IMR-90 (cell line): ENCODE results near the gene CAVIN2.

Experiments used
- BHLHE40 ChIP-seq: fragments of 150-350 bp; IDR thresholded peaks from 2 replicates; pipeline ENCODE4 v1.6.1; 2016; ENCODE audit warnings: mild to moderate bottlenecking, low read depth, low read length
- CEBPB ChIP-seq: IDR thresholded peaks from 2 replicates; pipeline ENCODE4 v1.6.1; 2012; ENCODE audit warnings: low read depth, low read length, improper control_type of control experiment
- ELK1 ChIP-seq: fragments of 150-350 bp; IDR thresholded peaks from 2 replicates; pipeline ENCODE4 v1.6.1; 2016; ENCODE audit warnings: low read depth, mild to moderate bottlenecking, low read length, moderate library complexity, borderline replicate concordance
- FOS ChIP-seq: fragments of 150-350 bp; IDR thresholded peaks from 2 replicates; pipeline ENCODE4 v1.6.1; 2016; ENCODE audit warnings: low read depth, low read length
- MAFK ChIP-seq: IDR thresholded peaks from 2 replicates; pipeline ENCODE4 v1.6.1; 2012; ENCODE audit warnings: low read depth, low read length, improper control_type of control experiment
- MAZ ChIP-seq: IDR thresholded peaks from 2 replicates; pipeline ENCODE4 v1.6.1; 2012; ENCODE audit warnings: low read depth, mild to moderate bottlenecking, low read length, improper control_type of control experiment, moderate library complexity, borderline replicate concordance
- MXI1 ChIP-seq: IDR thresholded peaks from 2 replicates; pipeline ENCODE4 v1.6.1; 2012; ENCODE audit warnings: low read depth, mild to moderate bottlenecking, low read length, moderate library complexity, borderline replicate concordance
- POLR2A ChIP-seq: IDR thresholded peaks from 2 replicates; pipeline ENCODE4 v1.6.1; 2012; ENCODE audit warnings: mild to moderate bottlenecking, low read depth, low read length
- RAD21 ChIP-seq: IDR thresholded peaks from 2 replicates; pipeline ENCODE4 v1.6.1; 2012; ENCODE audit warnings: low read length, improper control_type of control experiment
- RCOR1 ChIP-seq: IDR thresholded peaks from 2 replicates; pipeline ENCODE4 v1.6.1; 2012; ENCODE audit warnings: mild to moderate bottlenecking, low read length, improper control_type of control experiment; ENCODE audit not compliant: insufficient replicate concordance
- SMC3 ChIP-seq: fragments of 150-350 bp; IDR thresholded peaks from 2 replicates; pipeline ENCODE4 v1.6.1; 2016; ENCODE audit warnings: low read depth, mild to moderate bottlenecking, antibody characterized with exemption, low read length, moderate library complexity
- TF ChIP-seq, protein P1 (sequence below): conservative IDR thresholded peaks from 2 replicates; pipeline ENCODE4 v1.5.1; 2012; ENCODE audit warnings: mild to moderate bottlenecking, low read depth, low read length, improper control_type of control experiment

DNA sequence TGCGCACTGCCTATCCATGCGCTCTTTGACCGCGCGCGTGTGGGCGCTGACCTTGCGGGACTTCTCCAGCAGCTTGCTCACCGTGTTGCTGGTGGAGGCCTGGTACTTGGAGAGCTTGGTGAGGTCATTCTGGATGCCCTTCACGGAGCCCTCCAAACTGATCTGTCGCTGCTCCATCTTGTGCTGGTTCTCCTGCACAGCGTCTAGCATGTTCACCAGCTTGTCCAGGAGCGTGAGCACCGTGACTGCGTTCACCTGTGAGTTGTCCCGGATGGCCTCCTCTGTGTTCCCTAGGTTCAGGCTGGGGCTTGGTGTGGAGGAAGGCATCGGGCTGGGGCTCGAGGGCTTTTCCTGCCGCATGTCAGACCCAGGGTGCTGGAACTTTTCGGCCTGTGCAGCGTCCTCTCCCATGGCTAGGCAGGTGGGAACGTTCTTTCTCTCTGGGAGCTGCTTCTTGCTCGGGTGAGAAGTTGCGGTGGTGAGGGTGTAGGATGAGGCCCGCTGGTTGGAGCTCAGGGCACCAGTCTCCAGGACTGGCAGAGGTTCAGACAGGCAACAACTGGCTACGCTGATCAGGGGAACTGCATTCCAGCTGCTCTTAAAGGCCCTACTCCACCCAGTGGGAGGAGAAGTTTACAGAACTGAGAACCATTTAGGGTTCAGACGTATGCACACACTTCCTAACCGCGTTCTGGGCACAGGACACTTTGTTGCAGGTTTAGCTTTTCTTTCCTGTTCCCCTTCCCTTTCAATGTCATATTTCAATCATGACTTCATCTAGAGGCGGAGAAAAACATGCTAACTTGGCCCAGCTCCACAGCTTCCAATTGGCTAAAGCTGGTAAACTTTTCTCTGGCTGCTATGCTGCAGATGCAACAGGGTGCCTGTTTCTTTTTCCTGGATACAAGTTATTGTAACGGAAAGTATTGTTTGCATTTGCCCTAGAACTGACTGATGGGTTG lies at the start of gene CAVIN2:
- no peak for TF ChIP-seq POLR2A
- TF ChIP-seq, protein P1, sequence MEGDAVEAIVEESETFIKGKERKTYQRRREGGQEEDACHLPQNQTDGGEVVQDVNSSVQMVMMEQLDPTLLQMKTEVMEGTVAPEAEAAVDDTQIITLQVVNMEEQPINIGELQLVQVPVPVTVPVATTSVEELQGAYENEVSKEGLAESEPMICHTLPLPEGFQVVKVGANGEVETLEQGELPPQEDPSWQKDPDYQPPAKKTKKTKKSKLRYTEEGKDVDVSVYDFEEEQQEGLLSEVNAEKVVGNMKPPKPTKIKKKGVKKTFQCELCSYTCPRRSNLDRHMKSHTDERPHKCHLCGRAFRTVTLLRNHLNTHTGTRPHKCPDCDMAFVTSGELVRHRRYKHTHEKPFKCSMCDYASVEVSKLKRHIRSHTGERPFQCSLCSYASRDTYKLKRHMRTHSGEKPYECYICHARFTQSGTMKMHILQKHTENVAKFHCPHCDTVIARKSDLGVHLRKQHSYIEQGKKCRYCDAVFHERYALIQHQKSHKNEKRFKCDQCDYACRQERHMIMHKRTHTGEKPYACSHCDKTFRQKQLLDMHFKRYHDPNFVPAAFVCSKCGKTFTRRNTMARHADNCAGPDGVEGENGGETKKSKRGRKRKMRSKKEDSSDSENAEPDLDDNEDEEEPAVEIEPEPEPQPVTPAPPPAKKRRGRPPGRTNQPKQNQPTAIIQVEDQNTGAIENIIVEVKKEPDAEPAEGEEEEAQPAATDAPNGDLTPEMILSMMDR = no peak
- TF ChIP-seq RCOR1 = no peak
- peak; percentile 15; the same call in 1 of the 2 replicates for TF ChIP-seq RAD21
- no peak for TF ChIP-seq MXI1
- no peak for TF ChIP-seq SMC3
- no peak for TF ChIP-seq MAFK
- TF ChIP-seq FOS = no peak
- TF ChIP-seq CEBPB = no peak
- no peak for TF ChIP-seq ELK1
- TF ChIP-seq BHLHE40 = no peak
- TF ChIP-seq MAZ = no peak
